MM.1S (cell line): ENCODE measurements around the gene SYAP1.

Experiments
- DNase-seq: peaks from one replicate; pipeline ENCODE4 v3.0.0-alpha.2; 2015
- H2AFZ ChIP-seq: fragments of 300-600 bp; sonication (generic); 2 replicates; pipeline ENCODE4 v1.6.0; 2016; ENCODE audit warnings: antibody characterized with exemption, low read length
- H3F3A ChIP-seq: fragments of 300-600 bp; sonication (generic); 2 replicates; pipeline ENCODE4 v1.6.1; 2016; ENCODE audit warnings: mild to moderate bottlenecking, antibody characterized with exemption, low read length, moderate library complexity, mixed read lengths; ENCODE audit not compliant: insufficient read depth
- H3K27ac ChIP-seq: fragments of 300-600 bp; sonication (generic); 2 replicates; pipeline ENCODE4 v1.5.1; 2016; ENCODE audit warnings: mild to moderate bottlenecking, low read length
- H3K27me3 ChIP-seq: fragments of 300-600 bp; sonication (generic); replicated peaks from 2 replicates; pipeline ENCODE4 v1.6.0; 2016; ENCODE audit warnings: low read length; ENCODE audit not compliant: insufficient read depth
- H3K36me3 ChIP-seq: fragments of 300-600 bp; sonication (generic); replicated peaks from 2 replicates; pipeline ENCODE4 v1.6.1; 2016; ENCODE audit warnings: mild to moderate bottlenecking, low read length, mixed read lengths; ENCODE audit not compliant: insufficient read depth
- H3K4me1 ChIP-seq: fragments of 300-600 bp; sonication (generic); 2 replicates; pipeline ENCODE4 v1.6.1; 2016; ENCODE audit warnings: low read length, mixed read lengths
- H3K4me2 ChIP-seq: fragments of 300-600 bp; sonication (generic); 2 replicates; pipeline ENCODE4 v1.6.0; 2016; ENCODE audit warnings: low read depth, low read length
- H3K4me3 ChIP-seq: fragments of 300-600 bp; sonication (generic); 2 replicates; pipeline ENCODE4 v1.5.1; 2016; ENCODE audit warnings: low read length, mixed read lengths
- H3K79me2 ChIP-seq: fragments of 300-600 bp; sonication (generic); 2 replicates; pipeline ENCODE4 v1.6.1; 2016; ENCODE audit warnings: mixed run types, low read length, mixed read lengths
- H3K9ac ChIP-seq: fragments of 300-600 bp; sonication (generic); 2 replicates; pipeline ENCODE4 v1.6.1; 2016; ENCODE audit warnings: low read length, mixed read lengths
- H3K9me2 ChIP-seq: fragments of 300-600 bp; sonication (generic); replicated peaks from 2 replicates; pipeline ENCODE4 v1.6.1; 2016; ENCODE audit warnings: mild to moderate bottlenecking, low read length, mixed read lengths; ENCODE audit not compliant: insufficient read depth
- H3K9me3 ChIP-seq: fragments of 300-600 bp; sonication (generic); replicated peaks from 2 replicates; pipeline ENCODE4 v1.6.1; 2016; ENCODE audit warnings: mild to moderate bottlenecking, low read length, mixed read lengths; ENCODE audit not compliant: insufficient read depth
- H4K20me1 ChIP-seq: fragments of 300-600 bp; sonication (generic); 2 replicates; pipeline ENCODE4 v1.6.1; 2016; ENCODE audit warnings: mild to moderate bottlenecking, low read length, moderate library complexity, mixed read lengths; ENCODE audit not compliant: insufficient read depth
- EZH2 ChIP-seq: fragments of 300-600 bp; sonication (generic); optimal IDR thresholded peaks from 2 replicates; pipeline ENCODE3; 2017; ENCODE audit warnings: low read depth, mild to moderate bottlenecking, antibody characterized with exemption, low read length, mixed read lengths
- EZH2phosphoT487 ChIP-seq: fragments of 300-600 bp; sonication (generic); IDR thresholded peaks from 2 replicates; pipeline ENCODE4 v1.6.1; 2018; ENCODE audit warnings: antibody characterized with exemption, low read length
- TF ChIP-seq, protein P1 (sequence below): fragments of 300-600 bp; sonication (generic); IDR thresholded peaks from 2 replicates; pipeline ENCODE4 v1.5.1; 2016; ENCODE audit warnings: antibody characterized with exemption, low read length, mixed read lengths

SYAP1 gene

DNA sequence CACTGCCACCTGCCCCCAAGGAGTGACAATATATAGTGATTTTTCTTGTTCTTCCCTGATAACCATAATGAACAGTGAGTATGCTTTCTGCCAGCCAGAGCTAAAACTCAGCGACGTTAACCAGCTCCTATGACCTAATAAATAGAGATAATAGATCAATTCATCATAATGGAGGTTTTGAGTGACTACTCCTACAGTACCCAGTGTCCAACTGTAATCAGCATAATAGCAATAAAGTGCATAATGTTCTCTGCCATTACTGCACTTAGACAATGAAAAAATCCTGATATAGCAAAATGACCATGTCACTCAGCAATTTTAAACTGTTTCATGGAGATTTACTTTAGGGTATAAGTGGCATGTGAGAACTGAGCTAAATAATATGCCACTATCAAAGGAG is 46.2 kb downstream of the SYAP1 start:
- H3K27ac ChIP-seq = no peak overlapping the region
- no peaks in the 10 kb centered on the region for H3K9me2 ChIP-seq
- TF ChIP-seq EZH2phosphoT487 (no peak), EZH2 (no peak)
- TF ChIP-seq, protein P1, sequence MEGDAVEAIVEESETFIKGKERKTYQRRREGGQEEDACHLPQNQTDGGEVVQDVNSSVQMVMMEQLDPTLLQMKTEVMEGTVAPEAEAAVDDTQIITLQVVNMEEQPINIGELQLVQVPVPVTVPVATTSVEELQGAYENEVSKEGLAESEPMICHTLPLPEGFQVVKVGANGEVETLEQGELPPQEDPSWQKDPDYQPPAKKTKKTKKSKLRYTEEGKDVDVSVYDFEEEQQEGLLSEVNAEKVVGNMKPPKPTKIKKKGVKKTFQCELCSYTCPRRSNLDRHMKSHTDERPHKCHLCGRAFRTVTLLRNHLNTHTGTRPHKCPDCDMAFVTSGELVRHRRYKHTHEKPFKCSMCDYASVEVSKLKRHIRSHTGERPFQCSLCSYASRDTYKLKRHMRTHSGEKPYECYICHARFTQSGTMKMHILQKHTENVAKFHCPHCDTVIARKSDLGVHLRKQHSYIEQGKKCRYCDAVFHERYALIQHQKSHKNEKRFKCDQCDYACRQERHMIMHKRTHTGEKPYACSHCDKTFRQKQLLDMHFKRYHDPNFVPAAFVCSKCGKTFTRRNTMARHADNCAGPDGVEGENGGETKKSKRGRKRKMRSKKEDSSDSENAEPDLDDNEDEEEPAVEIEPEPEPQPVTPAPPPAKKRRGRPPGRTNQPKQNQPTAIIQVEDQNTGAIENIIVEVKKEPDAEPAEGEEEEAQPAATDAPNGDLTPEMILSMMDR = no peak
- no peak overlapping the region for H3K9ac ChIP-seq
- DNase-seq = no peak
- H4K20me1 ChIP-seq = no peaks in the 10 kb centered on the region
- H3K36me3 ChIP-seq = no peaks in the 10 kb centered on the region
- no peaks in the 10 kb centered on the region for H3K4me1 ChIP-seq
- H3K4me3 ChIP-seq = no peak overlapping the region
- H3K27me3 ChIP-seq = no peaks in the 10 kb centered on the region
- H3K9me3 ChIP-seq = no peaks in the 10 kb centered on the region
- H3F3A ChIP-seq = no peaks in the 10 kb centered on the region
- H2AFZ ChIP-seq = no peak overlapping the region
- H3K4me2 ChIP-seq = no peak overlapping the region
- no peaks in the 10 kb centered on the region for H3K79me2 ChIP-seq

DNA sequence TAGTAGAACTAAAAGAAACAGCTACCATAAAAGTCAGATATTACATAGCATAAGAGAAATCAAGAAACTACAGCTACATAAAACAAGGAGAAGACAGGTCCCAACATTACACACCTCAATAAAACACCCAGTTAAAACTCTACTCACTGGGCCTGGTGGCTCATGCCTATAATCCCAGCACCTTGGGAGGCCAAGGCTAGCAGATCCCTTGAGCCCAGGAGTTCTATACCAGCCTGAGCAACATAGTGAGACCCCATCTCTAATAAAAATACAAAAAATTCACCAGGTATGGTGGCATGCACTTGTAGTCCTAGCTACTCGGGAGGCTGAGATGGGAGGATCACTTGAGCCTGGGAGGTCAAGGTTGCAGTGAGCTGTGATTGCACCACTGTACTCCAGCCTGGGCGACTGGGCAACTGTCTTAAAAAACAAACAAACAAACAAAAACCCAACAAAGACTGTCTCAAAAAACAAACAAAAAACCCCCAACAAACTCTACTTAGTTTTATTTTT is 51.6 kb downstream of the SYAP1 start:
- Histone ChIP-seq H3F3A (no peaks in the 10 kb centered on the region), H3K9me3 (no peaks in the 10 kb centered on the region), H3K27ac (no peak overlapping the region), H3K36me3 (no peaks in the 10 kb centered on the region), H3K79me2 (no peaks in the 10 kb centered on the region), H3K9ac (no peak overlapping the region), H3K4me2 (no peak overlapping the region), H3K9me2 (no peaks in the 10 kb centered on the region), H3K27me3 (no peaks in the 10 kb centered on the region), H3K4me3 (no peak overlapping the region), H3K4me1 (no peaks in the 10 kb centered on the region), H4K20me1 (no peaks in the 10 kb centered on the region), H2AFZ (no peak overlapping the region)
- DNase-seq = no peak
- TF ChIP-seq EZH2phosphoT487 (no peak), EZH2 (no peak)
- TF ChIP-seq, protein P1 = no peak

DNA sequence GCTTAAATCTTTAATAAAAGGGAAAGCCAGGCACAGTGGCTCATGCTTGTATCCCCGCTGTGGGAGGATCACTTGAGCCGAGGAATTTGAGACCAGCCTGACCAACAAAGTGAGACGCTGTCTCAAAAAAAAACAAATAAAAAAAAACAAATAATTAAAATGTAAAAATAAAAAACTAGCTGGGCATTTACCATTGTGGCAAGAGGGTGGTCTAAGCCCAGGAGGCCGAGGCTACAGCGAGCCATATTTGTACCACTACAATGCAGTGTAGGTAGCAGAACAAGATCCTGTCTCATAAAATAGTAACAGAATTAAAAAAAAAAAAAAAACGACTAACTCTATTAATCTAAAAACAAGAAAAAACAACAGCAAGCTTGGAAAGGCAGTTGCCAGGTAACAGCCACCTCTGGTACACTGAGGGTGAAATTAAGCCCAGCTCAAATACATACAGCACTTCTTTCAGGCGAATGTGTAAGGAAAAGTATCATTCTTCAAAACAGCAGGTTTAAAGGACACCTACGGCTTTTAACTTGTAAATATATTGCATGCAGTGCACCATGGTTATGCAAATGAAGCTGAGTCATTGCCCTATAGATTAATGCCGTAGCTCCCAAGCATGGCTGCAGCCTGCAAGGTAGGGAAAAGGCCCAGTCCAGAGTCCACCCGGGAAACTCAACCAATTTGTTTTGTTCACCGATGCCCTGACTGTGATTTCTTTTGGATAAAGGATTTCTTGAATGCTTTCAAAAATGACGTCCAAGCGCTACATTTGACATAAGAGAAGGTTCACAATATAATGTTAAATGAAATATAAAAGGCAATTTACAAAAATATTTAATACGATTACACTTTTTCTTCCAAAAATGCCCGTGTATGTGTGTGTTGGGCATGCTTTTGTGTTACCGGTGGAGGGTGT is 52.3 kb downstream of the SYAP1 start:
- Histone ChIP-seq H3K9ac (no peak overlapping the region), H3K27me3 (no peaks in the 10 kb centered on the region), H3K79me2 (no peaks in the 10 kb centered on the region), H3K36me3 (no peaks in the 10 kb centered on the region), H3K4me2 (no peak overlapping the region), H3K9me2 (no peaks in the 10 kb centered on the region), H3K4me3 (no peak overlapping the region), H4K20me1 (no peaks in the 10 kb centered on the region), H3K9me3 (no peaks in the 10 kb centered on the region), H2AFZ (no peak overlapping the region), H3K27ac (no peak overlapping the region), H3F3A (no peaks in the 10 kb centered on the region), H3K4me1 (no peaks in the 10 kb centered on the region)
- DNase-seq = no peak
- no peak for TF ChIP-seq EZH2phosphoT487
- no peak for TF ChIP-seq EZH2
- TF ChIP-seq, protein P1 = no peak
